Endothelial cell of umbilical vein (primary cell): ENCODE data around the gene FAM114A1. TPM values are rescaled to one million over a fixed set of nuclear protein-coding genes. Genes with fewer than 3 reads are reported as not detected.

Experiments used
- BruUV-seq: library from RNA; stranded (reverse); fragments of 400-500 nt; replicated peaks from 2 replicates; lab custom pipeline; 2021; lab: Mats Ljungman, UMichigan
- CTCF ChIA-PET: fragments of 300-600, 350-600 bp; sonication (Branson Sonifier 250); formaldehyde crosslinking; loops from one replicate; lab custom pipeline; 2021; ENCODE audit warnings: antibody characterized with exemption, inconsistent platforms; lab: Charles Lee
- POLR2A ChIA-PET: fragments of 300-600, 350-600 bp; sonication (Branson Sonifier 250); formaldehyde crosslinking; loops from one replicate; lab custom pipeline; 2021; ENCODE audit warnings: antibody characterized with exemption, inconsistent platforms; lab: Charles Lee
- DNase-seq: peaks from one replicate; pipeline ENCODE4 v3.0.0-alpha.2; 2011; ENCODE audit warnings: low read depth, low spot score
- FAIRE-seq: peaks from 2 replicates; lab custom pipeline; 2011; peaks lifted over from hg19 to GRCh38; lab: Jason Lieb, UNC
- H2AFZ ChIP-seq: 2 replicates; pipeline ENCODE4 v1.6.0; 2012; ENCODE audit warnings: low read depth, low read length, control low read depth, inconsistent platforms
- H3K27ac ChIP-seq: 2 replicates; pipeline ENCODE4 v1.5.1; 2011; ENCODE audit warnings: low read depth, mild to moderate bottlenecking, control low read depth, low read length, moderate library complexity; ENCODE audit not compliant: insufficient read depth
- H3K27me3 ChIP-seq, 2 experiments: 2 replicates each; pipeline versions ENCODE4 v1.6.0 to v1.6.1; 2011; ENCODE audit warnings: low read length in 2 of 2, mixed read lengths in 1 of 2; ENCODE audit not compliant: control insufficient read depth in 2 of 2, insufficient read depth in 2 of 2
- H3K36me3 ChIP-seq, 2 experiments: 2 replicates in 1 of 2; 3 replicates in 1 of 2; pipeline ENCODE4 v1.5.1; 2011; ENCODE audit warnings: low read length in 2 of 2, mild to moderate bottlenecking in 1 of 2, moderate library complexity in 1 of 2; ENCODE audit not compliant: control insufficient read depth in 2 of 2, insufficient read depth in 2 of 2; ENCODE audit errors: extremely low read depth in 1 of 2
- H3K4me1 ChIP-seq: 3 replicates; pipeline ENCODE4 v1.5.1; 2011; ENCODE audit warnings: mild to moderate bottlenecking, low read length; ENCODE audit not compliant: control insufficient read depth, insufficient read depth; ENCODE audit errors: extremely low read depth
- H3K4me2 ChIP-seq: 2 replicates; pipeline ENCODE4 v1.6.1; 2011; ENCODE audit warnings: low read length, control low read depth, mixed read lengths; ENCODE audit not compliant: insufficient read depth
- H3K4me3 ChIP-seq, 3 experiments: fragments of 200-600 bp in 1 of 3; sonication (generic), shearing (Covaris generic) in 1 of 3; replicated peaks in 1 of 3; 2 replicates each; pipeline ENCODE4 v1.5.1; 2011 to 2016; ENCODE audit warnings: control low read depth in 3 of 3, low read length in 3 of 3, mild to moderate bottlenecking in 2 of 3, inconsistent platforms in 1 of 3, low read depth in 1 of 3, moderate library complexity in 1 of 3; ENCODE audit not compliant: insufficient read depth in 1 of 3
- H3K79me2 ChIP-seq: 2 replicates; pipeline ENCODE4 v1.6.0; 2012; ENCODE audit warnings: low read length, inconsistent platforms; ENCODE audit not compliant: control insufficient read depth, insufficient read depth
- H3K9ac ChIP-seq: replicated peaks from 2 replicates; pipeline ENCODE3; 2011; ENCODE audit warnings: low read length, control low read depth; ENCODE audit not compliant: insufficient read depth; ENCODE audit errors: extremely low read depth
- H3K9me1 ChIP-seq: replicated peaks from 3 replicates; pipeline ENCODE4 v1.6.0; 2011; ENCODE audit warnings: mild to moderate bottlenecking, low read length; ENCODE audit not compliant: control insufficient read depth, insufficient read depth; ENCODE audit errors: extremely low read depth
- H3K9me3 ChIP-seq: replicated peaks from 2 replicates; pipeline ENCODE4 v1.5.1; 2012; ENCODE audit warnings: low read length, inconsistent platforms; ENCODE audit not compliant: control insufficient read depth, insufficient read depth
- H4K20me1 ChIP-seq: replicated peaks from 2 replicates; pipeline ENCODE3; 2011; ENCODE audit warnings: mild to moderate bottlenecking, low read length; ENCODE audit not compliant: control insufficient read depth, insufficient read depth; ENCODE audit errors: extremely low read depth
- CTCF ChIP-seq, 2 donors: IDR thresholded peaks; 1 replicate in 1 of 2; 2 replicates in 1 of 2; pipeline ENCODE4 v1.5.1; 2011; ENCODE audit warnings: low read length in 2 of 2, mild to moderate bottlenecking in 2 of 2, moderate library complexity in 2 of 2, control low read depth in 1 of 2, inconsistent platforms in 1 of 2, low read depth in 1 of 2; ENCODE audit not compliant: insufficient read depth in 1 of 2; ENCODE audit errors: extremely low read depth in 1 of 2
- EZH2 ChIP-seq: IDR thresholded peaks from 2 replicates; pipeline ENCODE4 v1.6.1; 2012; ENCODE audit warnings: borderline replicate concordance, low read depth, mild to moderate bottlenecking, moderate library complexity, low read length, inconsistent platforms; ENCODE audit not compliant: severe bottlenecking
- FOS ChIP-seq: IDR thresholded peaks from 2 replicates; pipeline ENCODE4 v1.6.1; 2011; ENCODE audit warnings: mild to moderate bottlenecking, low read length, moderate library complexity, borderline replicate concordance; ENCODE audit not compliant: insufficient read depth
- GATA2 ChIP-seq: IDR thresholded peaks from 2 replicates; pipeline ENCODE4 v1.7.0; 2011; ENCODE audit warnings: low read depth, mild to moderate bottlenecking, moderate library complexity, mixed read lengths, low read length; ENCODE audit not compliant: insufficient read length, insufficient read depth
- JUN ChIP-seq: IDR thresholded peaks from 2 replicates; pipeline ENCODE4 v1.6.1; 2011; ENCODE audit warnings: borderline replicate concordance, low read depth; ENCODE audit not compliant: insufficient read length, insufficient read depth
- MAX ChIP-seq: IDR thresholded peaks from 2 replicates; pipeline ENCODE4 v1.6.1; 2011; ENCODE audit not compliant: insufficient read depth, insufficient read length
- MYC ChIP-seq: IDR thresholded peaks from one replicate; pipeline ENCODE4 v1.6.1; 2011; ENCODE audit warnings: mild to moderate bottlenecking, low read depth, low read length
- POLR2A ChIP-seq: IDR thresholded peaks from 2 replicates; pipeline ENCODE4 v1.6.1; 2012; ENCODE audit warnings: low read depth, mild to moderate bottlenecking, control low read depth, low read length
- POLR2AphosphoS5 ChIP-seq: IDR thresholded peaks from 2 replicates; pipeline ENCODE4 v1.6.1; 2012; ENCODE audit warnings: low read depth, mild to moderate bottlenecking, control low read depth, low read length, moderate library complexity; ENCODE audit not compliant: insufficient read depth
- dilution Hi-C: fragments of 300-500 bp; cut with MboI; formaldehyde crosslinking; loops from one replicate; pipeline ENCODE4 v1.15.0; 2019; ENCODE audit warnings: low sequenced_read_pairs; ENCODE audit not compliant: extremely low pct_ligation_motif_present
- intact Hi-C: fragments of 100-400 bp; cut with micrococcal nuclease; formaldehyde crosslinking; loops from one replicate; pipeline ENCODE4 v1.10.0; 2022
- polyA plus RNA-seq, 4 experiments: library from polyadenylated mRNA; depleted of rRNA in 3 of 4; stranded (reverse) in 3 of 4; unstranded in 1 of 4; fragments of >200 nt; gene quantifications; 2 replicates each; pipeline versions ENCODE4 v1.2.1 to v1.2.3, GENCODE V29; 2011 to 2012; ENCODE audit warnings: missing spikeins in 1 of 4
- total RNA-seq: library from RNA; stranded (reverse); gene quantifications from 2 replicates; pipeline ENCODE4 v1.2.3, GENCODE V29; 2021

FAM114A1 gene
- total and polyA plus RNA-seq, 2 donors (not counting 3 experiments of a cell fraction or from before 2014, with no cell fraction given) = 99.2 to 118 TPM

GRCh38 chr4:38957893-38958292 lies 90.3 kb downstream of the FAM114A1 start:
- Histone ChIP-seq H3K4me2 (no peak overlapping the region), H3K4me3 (no peak overlapping the region), H3K27ac (no peak overlapping the region), H3K9ac (no peak overlapping the region), H3K4me1 (no peaks in the 10 kb centered on the region), H3K9me3 (no peaks in the 10 kb centered on the region), H3K9me1 (no peaks in the 10 kb centered on the region), H2AFZ (no peak overlapping the region), H3K79me2 (no peaks in the 10 kb centered on the region), H3K36me3 (no peaks in the 10 kb centered on the region), H3K27me3 (peaks cover 14 to 17% of the 10 kb centered on the region in 2 experiments), H4K20me1 (no peaks in the 10 kb centered on the region)
- FAIRE-seq = no peak
- ChIA-PET POLR2A (no interaction called here), CTCF (interaction anchor here (1.0 to 1.1 kb wide), 3 partner anchors 8 to 177 kb away, joined by 3 read pairs; no protein-coding TSS in a partner anchor)
- TF ChIP-seq MYC (no peak), CTCF (IDR thresholded peaks at IDR 0.05; ENCODE audit: extremely low read depth in 1 of 2, insufficient read depth in 1 of 2, low read depth in 1 of 2, low read length in 2 of 2) (no peak), GATA2 (no peak), EZH2 (no peak), FOS (no peak), POLR2AphosphoS5 (no peak), JUN (no peak), MAX (no peak), POLR2A (no peak)
- intact Hi-C loops = no loop called here
- DNase-seq = no peak
- dilution Hi-C loops = no loop called here
- no TSS peak for BruUV-seq
